H1 (cell line): ENCODE data around the gene CPED1. TPM values are rescaled to one million over a fixed set of nuclear protein-coding genes. Genes with fewer than 3 reads are reported as not detected.

Source experiments
- CTCF ChIA-PET: fragments of 300-600 bp; sonication (Branson Sonifier 250); formaldehyde crosslinking; loops from one replicate; lab custom pipeline; 2021; ENCODE audit not compliant: partially characterized antibody; lab: Charles Lee
- POLR2A ChIA-PET: fragments of 300-600 bp; sonication (Branson Sonifier 250); formaldehyde crosslinking; loops from one replicate; lab custom pipeline; 2021; ENCODE audit warnings: inconsistent platforms; ENCODE audit not compliant: partially characterized antibody; lab: Charles Lee
- DNase-seq, 2 experiments: peaks; one replicate each; pipeline versions ENCODE4 v3.0.0 to v3.0.0-alpha.2; 2010 to 2022; ENCODE audit warnings: low spot score in 2 of 2, low read depth in 1 of 2, mixed read lengths in 1 of 2
- FAIRE-seq: peaks from 2 replicates; lab custom pipeline; 2011; peaks lifted over from hg19 to GRCh38; lab: Jason Lieb, UNC
- H2AFZ ChIP-seq: 2 replicates; pipeline ENCODE4 v1.8.1; 2012; ENCODE audit warnings: low read length, inconsistent platforms
- H2AK5ac ChIP-seq: 2 replicates; pipeline ENCODE4 v1.6.1; 2013; ENCODE audit warnings: low read depth, low read length
- H2BK120ac ChIP-seq: replicated peaks from 2 replicates; pipeline ENCODE3; 2013; ENCODE audit warnings: low read depth, low read length, inconsistent platforms
- H2BK12ac ChIP-seq: 2 replicates; pipeline ENCODE4 v1.6.1; 2013; ENCODE audit warnings: low read depth, low read length
- H2BK15ac ChIP-seq: 2 replicates; pipeline ENCODE4 v1.6.1; 2013; ENCODE audit warnings: low read length
- H2BK20ac ChIP-seq: 2 replicates; pipeline ENCODE4 v1.6.1; 2013; ENCODE audit warnings: low read length
- H2BK5ac ChIP-seq: 2 replicates; pipeline ENCODE4 v1.6.1; 2013; ENCODE audit warnings: low read depth, low read length
- H3K14ac ChIP-seq: 2 replicates; pipeline ENCODE4 v1.6.1; 2013; ENCODE audit warnings: inconsistent platforms; ENCODE audit not compliant: insufficient read length
- H3K18ac ChIP-seq: 2 replicates; pipeline ENCODE4 v1.6.1; 2013; ENCODE audit warnings: low read length; ENCODE audit errors: extremely low read depth
- H3K23ac ChIP-seq: 2 replicates; pipeline ENCODE4 v1.6.1; 2013; ENCODE audit warnings: inconsistent platforms; ENCODE audit not compliant: insufficient read length
- H3K23me2 ChIP-seq: 2 replicates; pipeline ENCODE4 v1.6.1; 2013; ENCODE audit warnings: low read depth, low read length
- H3K27ac ChIP-seq: 2 replicates; pipeline ENCODE4 v1.6.1; 2011; ENCODE audit warnings: low read depth, low read length, inconsistent platforms
- H3K27me3 ChIP-seq, 4 experiments: replicated peaks in 1 of 4; 1 replicate in 1 of 4; 2 replicates in 3 of 4; pipeline versions ENCODE4 v1.6.1 to v1.8.1; 2011 to 2013; ENCODE audit warnings: low read length in 3 of 4, mild to moderate bottlenecking in 3 of 4, inconsistent platforms in 2 of 4, mixed read lengths in 2 of 4, moderate library complexity in 1 of 4; ENCODE audit not compliant: control insufficient read depth in 3 of 4, insufficient read depth in 3 of 4; ENCODE audit errors: extremely low read depth in 1 of 4
- H3K36me3 ChIP-seq, 4 experiments: 2 replicates each; pipeline versions ENCODE4 v1.6.1 to v1.8.1; 2011 to 2013; ENCODE audit warnings: mild to moderate bottlenecking in 4 of 4, low read length in 3 of 4, moderate library complexity in 2 of 4, control low read depth in 1 of 4, inconsistent platforms in 1 of 4; ENCODE audit not compliant: insufficient read depth in 4 of 4, control insufficient read depth in 2 of 4
- H3K4ac ChIP-seq: replicated peaks from 2 replicates; pipeline ENCODE3; 2013; ENCODE audit warnings: low read length, low read depth, mixed read lengths, inconsistent platforms; ENCODE audit not compliant: insufficient read length
- H3K4me1 ChIP-seq, 4 experiments: replicated peaks in 1 of 4; 1 replicate in 1 of 4; 2 replicates in 3 of 4; pipeline versions ENCODE4 v1.6.1 to v1.8.1; 2011 to 2013; ENCODE audit warnings: low read length in 3 of 4, inconsistent platforms in 2 of 4, mixed read lengths in 1 of 4; ENCODE audit not compliant: insufficient read depth in 4 of 4, control insufficient read depth in 3 of 4
- H3K4me2 ChIP-seq, 2 experiments: 2 replicates each; pipeline versions ENCODE4 v1.6.1 to v1.8.1; 2011 to 2013; ENCODE audit warnings: low read depth in 2 of 2, low read length in 2 of 2, control low read depth in 1 of 2, inconsistent platforms in 1 of 2, mild to moderate bottlenecking in 1 of 2; ENCODE audit not compliant: insufficient read depth in 1 of 2
- H3K4me3 ChIP-seq, 4 experiments: fragments of 200-600, 300-600 bp in 1 of 4; sonication (generic), shearing (Covaris generic), sonication (Bioruptor Twin) in 1 of 4; 2 replicates each; pipeline versions ENCODE4 v1.5.1 to v1.8.1; 2011 to 2016; ENCODE audit warnings: low read length in 4 of 4, low read depth in 3 of 4, control low read depth in 2 of 4, inconsistent platforms in 2 of 4, mild to moderate bottlenecking in 2 of 4, mixed read lengths in 1 of 4, moderate library complexity in 1 of 4; ENCODE audit not compliant: insufficient read depth in 2 of 4; ENCODE audit errors: extremely low read depth in 1 of 4
- H3K56ac ChIP-seq: replicated peaks from 2 replicates; pipeline ENCODE3; 2013; ENCODE audit warnings: low read depth, mild to moderate bottlenecking, mixed read lengths, low read length, inconsistent platforms; ENCODE audit not compliant: insufficient read length
- H3K79me1 ChIP-seq: 2 replicates; pipeline ENCODE4 v1.6.1; 2013; ENCODE audit warnings: low read depth, low read length, control low read depth
- H3K79me2 ChIP-seq, 2 experiments: 2 replicates each; pipeline versions ENCODE4 v1.6.1 to v1.8.1; 2012 to 2013; ENCODE audit warnings: low read length in 2 of 2, mild to moderate bottlenecking in 2 of 2, inconsistent platforms in 1 of 2; ENCODE audit not compliant: insufficient read depth in 2 of 2, control insufficient read depth in 1 of 2
- H3K9ac ChIP-seq, 4 experiments: replicated peaks in 1 of 4; 1 replicate in 1 of 4; 2 replicates in 3 of 4; pipeline versions ENCODE4 v1.6.1 to v1.8.1; 2011 to 2013; ENCODE audit warnings: low read depth in 3 of 4, low read length in 3 of 4, control low read depth in 2 of 4, mild to moderate bottlenecking in 2 of 4, moderate library complexity in 2 of 4, inconsistent platforms in 1 of 4; ENCODE audit errors: extremely low read depth in 1 of 4
- H3K9me3 ChIP-seq, 2 experiments: 2 replicates each; pipeline versions ENCODE4 v1.6.1 to v1.8.1; 2012 to 2013; ENCODE audit warnings: mild to moderate bottlenecking in 2 of 2, moderate library complexity in 2 of 2, control low read depth in 1 of 2, inconsistent platforms in 1 of 2, low read depth in 1 of 2, low read length in 1 of 2, mixed read lengths in 1 of 2; ENCODE audit not compliant: insufficient read depth in 2 of 2
- H4K20me1 ChIP-seq, 2 experiments: replicated peaks in 1 of 2; 2 replicates each; pipeline versions ENCODE3 to v1.8.1; 2011 to 2013; ENCODE audit warnings: inconsistent platforms in 2 of 2, low read length in 2 of 2, mild to moderate bottlenecking in 1 of 2; ENCODE audit not compliant: insufficient read depth in 2 of 2, control insufficient read depth in 1 of 2
- H4K5ac ChIP-seq: 2 replicates; pipeline ENCODE4 v1.6.1; 2013; ENCODE audit warnings: low read length, low read depth, mixed read lengths, inconsistent platforms; ENCODE audit not compliant: insufficient read length
- H4K8ac ChIP-seq: 2 replicates; pipeline ENCODE4 v1.8.0; 2013; ENCODE audit warnings: mild to moderate bottlenecking, moderate library complexity, low read length, inconsistent platforms; ENCODE audit not compliant: insufficient read depth; ENCODE audit errors: extremely low read depth
- H4K91ac ChIP-seq: replicated peaks from 2 replicates; pipeline ENCODE3; 2013; ENCODE audit warnings: low read length, mixed read lengths, inconsistent platforms; ENCODE audit not compliant: insufficient read length
- CBX8 ChIP-seq: fragments of 300-800, 300-1000 bp; sonication (generic); IDR thresholded peaks from 2 replicates; pipeline ENCODE4 v1.7.1; 2016; ENCODE audit warnings: low read depth, low read length, borderline replicate concordance
- CTBP2 ChIP-seq: IDR thresholded peaks from 2 replicates; pipeline ENCODE4 v1.7.0; 2011; ENCODE audit warnings: borderline replicate concordance, mild to moderate bottlenecking, moderate library complexity, mixed read lengths, low read length; ENCODE audit not compliant: insufficient read depth, insufficient read length
- EP300 ChIP-seq, 2 experiments: IDR thresholded peaks; 1 replicate in 1 of 2; 2 replicates in 1 of 2; pipeline ENCODE4 v1.6.1; 2011 to 2012; ENCODE audit warnings: low read depth in 2 of 2, low read length in 2 of 2, mild to moderate bottlenecking in 2 of 2, borderline replicate concordance in 1 of 2, inconsistent platforms in 1 of 2, moderate library complexity in 1 of 2
- HDAC2 ChIP-seq, 2 experiments: fragments of 300-600 bp in 1 of 2; sonication (generic) in 1 of 2; IDR thresholded peaks; 2 replicates each; pipeline ENCODE4 v1.6.1; 2011 to 2012; ENCODE audit warnings: low read depth in 2 of 2, low read length in 2 of 2, mild to moderate bottlenecking in 2 of 2, moderate library complexity in 2 of 2, borderline replicate concordance in 1 of 2, inconsistent platforms in 1 of 2
- KDM1A ChIP-seq: fragments of 200-600, 300-600 bp; sonication (generic); IDR thresholded peaks from 2 replicates; pipeline ENCODE4 v1.7.1; 2016; ENCODE audit warnings: mild to moderate bottlenecking, low read length, borderline replicate concordance
- SP1 ChIP-seq: IDR thresholded peaks from 2 replicates; pipeline ENCODE4 v1.6.1; 2011; ENCODE audit warnings: low read depth, low read length
- TAF1 ChIP-seq: IDR thresholded peaks from 2 replicates; pipeline ENCODE4 v1.6.1; 2011; ENCODE audit warnings: mild to moderate bottlenecking, low read depth, low read length
- TEAD4 ChIP-seq: IDR thresholded peaks from 2 replicates; pipeline ENCODE4 v1.6.1; 2012; ENCODE audit warnings: low read depth, low read length, inconsistent platforms, mixed read lengths
- USF2 ChIP-seq: IDR thresholded peaks from 2 replicates; pipeline ENCODE4 v1.6.1; 2011; ENCODE audit warnings: low read length, improper control_type of control experiment
- WGBS, 2 experiments: shearing (Covaris generic) in 1 of 2; methylation state at CpG; one replicate each; pipeline versions ENCODE4 v1.1.6 to v1.1.7; 2013 to 2015; ENCODE audit warnings: low lambda C conversion rate in 2 of 2, mixed read lengths in 2 of 2, inconsistent platforms in 1 of 2, low coverage in 1 of 2, missing lambda C conversion rate in 1 of 2; ENCODE audit not compliant: insufficient replicate concordance in 2 of 2, insufficient coverage in 1 of 2, insufficient read length in 1 of 2; ENCODE audit errors: extremely low coverage in 1 of 2, missing lambda C conversion rate in 1 of 2; 5-methylcytosine and 5-hydroxymethylcytosine counted together
- polyA plus RNA-seq, 7 experiments: library from polyadenylated mRNA; depleted of rRNA in 3 of 7; stranded (reverse) in 5 of 7; unstranded in 2 of 7; fragments of >200 nt in 5 of 7; fragments of 200-250 nt in 2 of 7; gene quantifications; 1 replicate in 5 of 7; 2 replicates in 1 of 7; 4 replicates in 1 of 7; pipeline versions ENCODE4 v1.2.1 to v1.2.3, GENCODE V29; 2011 to 2013; ENCODE audit warnings: missing spikeins in 2 of 7, mixed read lengths in 2 of 7
- total RNA-seq: library from RNA; stranded (reverse); fragmentation: NEBNext Ultra II Directional; extraction: Animal tissue kit (Norgen Biotek cat#: 25700); gene quantifications from 2 replicates; pipeline ENCODE4 v1.2.1, GENCODE V29; 2021

Gene CPED1
- total and polyA plus RNA-seq, 2 of the 8 experiments (the other 6 are each of a cell fraction or from before 2014, with no cell fraction given): 0.08 to 0.39 TPM

GRCh38 chr7:121126201-121126600, 137.7 kb downstream of the CPED1 start:
- Histone ChIP-seq H2BK20ac (no peak overlapping the region), H3K56ac (no peak overlapping the region), H3K4me3 (no peak overlapping the region), H3K23ac (no peak overlapping the region), H3K18ac (no peak overlapping the region), H2BK5ac (no peak overlapping the region), H2AFZ (no peak overlapping the region), H2BK120ac (no peak overlapping the region), H3K4me2 (no peak overlapping the region), H3K4ac (no peak overlapping the region), H3K79me2 (no peaks in the 10 kb centered on the region), H2AK5ac (no peak overlapping the region), H4K8ac (no peak overlapping the region), H3K9me3 (no peaks in the 10 kb centered on the region), H3K9ac (no peak overlapping the region), H3K27ac (no peak overlapping the region), H3K4me1 (no peaks in the 10 kb centered on the region), H4K20me1 (no peaks in the 10 kb centered on the region), H3K36me3 (no peaks in the 10 kb centered on the region), H3K79me1 (no peaks in the 10 kb centered on the region), H2BK12ac (no peak overlapping the region), H3K27me3 (no peaks in the 10 kb centered on the region), H3K23me2 (no peaks in the 10 kb centered on the region), H4K91ac (no peak overlapping the region), H4K5ac (no peak overlapping the region), H3K14ac (no peak overlapping the region)
- FAIRE-seq (no peak), DNase-seq (no peak)
- POLR2A ChIA-PET: no interaction called here
- CTCF ChIA-PET: no interaction called here
- TF ChIP-seq HDAC2 (IDR thresholded peaks at IDR 0.05; ENCODE audit: borderline replicate concordance in 1 of 2, low read depth in 2 of 2, low read length in 2 of 2) (no peak), EP300 (IDR thresholded peaks at IDR 0.05; ENCODE audit: borderline replicate concordance in 1 of 2, low read depth in 2 of 2, low read length in 2 of 2) (no peak), KDM1A (no peak), TEAD4 (no peak), SP1 (no peak), CBX8 (no peak), CTBP2 (no peak), USF2 (no peak), TAF1 (no peak)
- TF ChIP-seq, all 59 proteins: peak for 0
- no peak overlapping the region for H2BK15ac ChIP-seq
- WGBS, 2 experiments: 88% methylated on average over 1 of the region's 1 CpG; no CpG with 5 or more reads in 1 of the 2 experiments
